Glomerular endothelial cell (primary cell): ENCODE results near the gene MYADML2. TPM values are rescaled to one million over a fixed set of nuclear protein-coding genes. Genes with fewer than 3 reads are reported as not detected.
"Not testable (repeated sequence)": the region's sequence is repeated elsewhere in the genome, so short reads cannot be mapped to it uniquely, and the experiment has no call there.

Experiments
- DNase-seq: peaks from one replicate; pipeline ENCODE4 v3.0.0-alpha.2; 2011; ENCODE audit warnings: low read depth, low spot score; ENCODE audit errors: extremely low read depth
- total RNA-seq: library from RNA; depleted of rRNA; stranded (reverse); fragments of >200 nt; gene quantifications from 2 replicates; pipeline ENCODE4 v1.2.3, GENCODE V29; 2015

The MYADML2 gene
- total RNA-seq = not detected in 2 replicates

GRCh38 chr17:81947189-81947588 is at the start of gene MYADML2:
Gene MYADML2, minus strand, starts transcription at chr17:81947233. Its CDS starts 5,492 bp downstream, at chr17:81941741.
- no peak for DNase-seq

DNA sequence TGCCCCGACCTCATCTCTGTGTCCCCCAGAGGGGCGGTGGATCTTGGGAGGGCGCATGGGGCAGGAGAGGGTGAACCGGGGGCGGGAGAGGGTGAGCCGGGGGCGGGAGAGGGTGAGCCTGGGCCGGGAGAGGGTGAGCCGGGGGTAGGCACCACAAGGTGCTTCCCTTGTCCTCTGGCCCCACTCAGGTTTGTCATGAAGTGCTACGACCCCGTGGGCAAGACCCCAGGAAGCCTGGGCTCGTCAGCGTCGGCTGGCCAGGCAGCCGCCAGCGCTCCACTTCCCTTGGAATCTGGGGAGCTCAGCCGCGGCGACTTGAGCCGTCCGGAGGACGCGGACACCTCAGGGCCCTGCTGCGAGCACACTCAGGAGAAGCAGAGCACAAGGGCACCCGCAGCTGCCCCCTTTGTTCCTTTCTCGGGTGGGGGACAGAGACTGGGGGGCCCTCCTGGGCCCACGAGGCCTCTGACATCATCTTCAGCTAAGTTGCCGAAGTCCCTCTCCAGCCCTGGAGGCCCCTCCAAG is 49.3 kb upstream of the MYADML2 start:
- no peak for DNase-seq

GRCh38 chr17:81995463-81996231 is 48.6 kb upstream of the MYADML2 start:
- DNase-seq = no peak

- no peak for DNase-seq
Observed at GRCh38 chr17:81994593-81995462, 47.8 kb upstream of the MYADML2 start.

- no peak for DNase-seq
Observed at GRCh38 chr17:81993729-81994592, 46.9 kb upstream of the MYADML2 start.

DNA sequence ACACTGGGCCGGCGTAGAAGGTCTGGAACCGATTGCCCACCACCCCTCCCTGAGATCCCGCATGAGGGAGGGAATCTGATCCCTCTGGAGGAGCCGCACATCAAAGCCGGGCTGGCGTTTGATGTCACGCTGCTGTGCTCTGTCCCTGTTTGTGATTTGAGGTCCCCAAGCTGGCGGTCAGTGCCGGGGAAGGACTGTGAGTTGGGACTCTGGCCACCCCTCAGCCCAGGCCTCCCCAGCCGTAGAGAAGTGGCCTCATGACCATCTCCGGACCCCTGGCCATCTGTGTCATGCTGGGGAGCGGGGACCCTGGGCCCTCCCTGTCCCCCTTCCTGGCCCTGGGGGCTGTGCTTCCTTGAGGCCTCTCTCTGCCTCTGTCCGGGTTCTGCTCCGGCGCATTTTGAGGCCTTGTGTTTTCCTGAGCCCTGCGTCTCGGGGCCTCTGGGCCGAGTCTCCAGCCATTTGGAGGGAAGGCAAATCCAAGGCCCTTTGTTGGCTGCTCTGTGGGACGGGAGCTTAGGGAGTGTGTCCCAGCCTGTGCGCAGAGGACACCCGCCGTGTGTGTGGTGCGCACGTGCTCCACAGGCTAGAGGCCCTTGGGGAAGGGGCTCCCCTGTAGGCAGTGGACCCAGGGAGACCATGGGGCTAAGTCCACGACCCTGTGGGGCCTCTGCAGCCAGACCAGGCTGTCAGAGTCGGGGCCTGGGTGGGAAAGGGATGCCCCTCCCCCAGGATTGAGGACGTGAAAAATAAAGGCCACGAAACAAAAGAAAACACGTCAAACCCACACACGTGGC is 45.5 kb upstream of the MYADML2 start:
- no peak for DNase-seq

- no peak for DNase-seq
Observed at GRCh38 chr17:81991684-81992305, 44.8 kb upstream of the MYADML2 start.

DNA sequence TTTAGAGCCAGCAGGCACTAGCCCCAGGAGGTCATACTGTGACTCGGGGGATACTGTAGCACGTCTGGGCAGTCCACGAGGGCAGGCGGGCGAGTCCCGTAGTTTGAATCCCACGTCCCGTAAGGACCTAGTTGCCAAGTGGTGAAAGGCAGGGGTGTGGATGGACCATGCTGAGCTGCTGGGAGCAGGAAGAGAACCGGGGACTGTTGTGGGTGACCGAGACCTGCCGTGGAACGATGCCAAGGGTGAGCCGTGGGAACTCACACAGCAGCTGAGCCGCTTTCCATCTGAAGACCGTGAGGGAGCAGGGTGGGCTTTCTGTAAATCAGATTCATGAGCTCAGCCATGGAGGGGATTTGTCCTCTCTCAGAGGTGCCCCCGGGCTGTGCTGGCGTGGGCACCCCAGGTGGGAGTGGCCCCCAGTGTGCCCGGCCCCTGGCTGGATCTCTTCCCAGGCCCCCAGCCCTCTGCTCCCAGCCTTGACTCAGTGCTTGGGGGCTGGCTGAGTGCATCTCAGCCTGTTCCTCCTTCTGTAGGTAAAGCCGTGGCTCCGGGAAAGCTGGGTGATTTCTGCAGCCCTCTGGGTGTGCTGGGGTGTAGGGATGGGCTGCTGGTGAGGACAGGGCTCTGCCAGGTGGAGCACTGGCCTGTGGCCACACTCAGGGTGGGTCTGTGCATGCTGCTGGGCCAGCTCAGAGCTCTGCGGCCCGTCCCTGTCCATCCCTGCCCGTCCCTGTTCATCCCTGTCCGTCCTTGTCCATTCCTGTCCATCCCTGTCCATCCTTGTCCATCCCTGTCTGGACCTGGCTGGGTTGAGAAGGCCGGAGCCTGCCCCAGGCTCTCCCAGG is 44.0 kb upstream of the MYADML2 start:
- no peak for DNase-seq

- no peak for DNase-seq
Observed at GRCh38 chr17:81987161-81987770, 40.2 kb upstream of the MYADML2 start.

DNA sequence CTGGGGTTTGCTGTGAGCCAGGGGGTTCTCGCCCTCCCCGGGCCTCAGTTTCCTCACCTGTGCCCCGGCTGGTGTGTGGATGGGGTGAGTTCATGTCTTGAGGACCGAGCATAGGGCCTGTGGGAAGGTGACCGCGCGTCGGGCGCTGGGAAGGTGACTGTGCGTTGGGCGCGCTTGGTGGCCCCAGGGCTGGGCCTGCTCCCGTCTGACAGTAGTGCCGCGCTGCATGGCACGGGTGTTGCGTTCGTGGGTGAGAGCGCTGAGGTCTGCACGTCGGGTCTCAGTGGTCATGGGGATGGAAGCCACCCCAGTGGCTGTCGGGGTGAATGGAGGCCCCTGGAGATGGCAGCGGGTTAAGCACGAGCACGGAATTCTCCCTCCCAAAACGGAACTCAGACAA is 39.6 kb upstream of the MYADML2 start:
- DNase-seq = no peak

DNA sequence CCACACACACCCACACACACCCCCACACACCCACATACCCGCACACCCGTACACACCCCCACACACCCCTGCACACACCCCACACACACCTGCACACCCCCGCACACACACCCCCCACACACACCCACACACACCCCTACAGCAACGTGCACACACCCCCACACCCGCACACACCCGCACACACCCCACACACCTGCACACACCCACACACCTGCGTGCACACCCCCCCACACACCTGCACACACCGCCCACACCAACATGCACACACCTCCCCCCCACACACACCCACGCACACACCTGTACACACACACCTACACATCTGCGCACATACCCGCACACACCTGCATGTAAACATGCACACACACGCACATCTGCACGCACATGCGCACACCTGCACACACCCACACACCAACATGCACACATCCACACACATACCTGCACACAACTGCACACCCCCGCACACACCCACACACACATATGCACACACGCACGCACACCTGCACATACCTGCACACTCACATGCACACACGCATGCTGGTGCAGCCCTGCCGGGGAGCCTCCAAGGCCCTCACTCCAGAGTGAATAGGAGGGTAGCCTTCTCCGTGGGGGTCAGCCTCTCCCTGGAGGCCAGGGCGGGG is 37.9 kb upstream of the MYADML2 start:
- no peak for DNase-seq

DNA sequence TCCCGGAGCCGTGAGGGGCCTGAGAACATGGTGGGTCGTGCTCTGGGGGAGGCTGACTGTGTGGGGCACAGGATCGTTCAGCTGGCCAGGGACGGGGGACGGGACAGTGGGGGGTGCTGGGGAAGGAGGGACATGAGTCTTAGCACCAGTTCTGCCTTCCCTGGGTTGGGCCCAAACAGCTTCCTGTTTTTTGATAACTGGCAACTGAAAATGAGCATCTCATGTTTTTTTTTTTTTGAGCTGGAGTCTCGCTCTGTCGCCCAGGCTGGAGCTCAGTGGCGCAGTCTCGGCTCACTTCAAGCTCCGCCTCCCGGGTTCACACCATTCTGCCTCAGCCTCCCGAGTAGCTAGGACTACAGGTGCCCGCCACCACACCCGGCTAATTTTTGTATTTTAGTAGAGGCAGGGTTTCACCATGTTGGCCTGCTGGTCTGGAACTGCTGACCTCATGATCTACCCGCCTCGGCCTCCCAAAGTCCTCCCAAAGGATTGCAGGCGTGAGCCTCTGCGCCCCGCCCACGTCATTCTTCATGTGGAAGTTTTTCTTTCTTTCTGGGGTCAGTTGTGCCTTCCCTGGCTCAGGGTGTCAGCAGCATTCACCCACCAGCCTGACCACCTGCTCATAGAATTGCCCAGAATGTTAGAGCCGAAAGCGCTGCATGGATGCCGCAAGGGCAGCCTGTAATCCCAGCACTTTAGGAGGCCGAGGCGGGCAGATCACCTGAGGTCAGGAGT is 36.8 kb upstream of the MYADML2 start:
- DNase-seq = no peak

GRCh38 chr17:81983011-81983638 is 36.1 kb upstream of the MYADML2 start:
- no peak for DNase-seq

DNA sequence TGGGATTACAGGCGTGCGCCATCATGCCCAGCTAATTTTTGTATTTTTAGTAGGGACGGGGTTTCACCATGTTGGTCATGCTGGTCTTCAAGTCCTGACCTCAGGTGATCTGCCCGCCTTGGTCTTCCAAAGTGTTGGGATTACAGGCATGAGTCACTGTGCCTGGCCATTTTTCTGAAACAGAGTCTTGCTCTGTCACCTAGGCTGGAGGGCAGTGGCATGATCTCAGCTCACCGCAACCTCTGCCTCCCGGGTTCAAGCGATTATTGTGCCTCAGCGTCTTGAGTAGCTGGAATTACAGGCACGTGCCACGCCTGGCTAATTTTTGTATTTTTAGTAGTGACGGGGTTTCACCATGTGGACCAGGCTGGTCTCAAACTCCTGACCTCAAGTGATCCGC is 34.5 kb upstream of the MYADML2 start:
- DNase-seq = not testable (repeated sequence)

GRCh38 chr17:81980707-81981343 is 33.8 kb upstream of the MYADML2 start:
- DNase-seq = no peak

DNA sequence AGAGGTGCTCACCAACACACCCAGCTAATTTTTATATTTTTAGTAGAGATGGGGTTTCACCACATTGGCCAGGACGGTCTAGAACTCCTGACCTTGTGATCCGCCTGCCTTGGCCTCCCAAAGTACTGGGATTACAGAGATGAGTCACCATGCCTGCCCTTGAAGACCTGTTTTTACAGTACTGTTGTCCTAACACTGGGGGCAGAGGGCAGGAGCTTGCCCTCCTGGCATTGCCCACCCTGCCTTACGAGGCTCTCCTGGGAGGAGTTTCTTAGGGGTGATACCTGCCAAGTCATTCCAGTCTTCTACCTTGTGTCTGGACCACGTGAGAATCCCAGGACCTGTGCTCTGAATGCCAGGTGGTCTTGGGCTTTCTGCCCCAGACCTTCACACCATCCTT is 33.1 kb upstream of the MYADML2 start:
- DNase-seq = no peak
